GM18873 (cell line): ENCODE measurements around the gene PLEKHA6.
"Not testable (repeated sequence)": the region's sequence is repeated elsewhere in the genome, so short reads cannot be mapped to it uniquely, and the experiment has no call there.

Experiments used
- ATAC-seq: cut with Tn5 transposase; IDR thresholded peaks from one replicate; pipeline ENCODE4 v1.9.1; 2021; ENCODE audit warnings: mild to moderate bottlenecking, moderate library complexity, moderate number of reproducible peaks; ENCODE audit not compliant: unreplicated experiment, low FRiP score

Gene PLEKHA6

DNA sequence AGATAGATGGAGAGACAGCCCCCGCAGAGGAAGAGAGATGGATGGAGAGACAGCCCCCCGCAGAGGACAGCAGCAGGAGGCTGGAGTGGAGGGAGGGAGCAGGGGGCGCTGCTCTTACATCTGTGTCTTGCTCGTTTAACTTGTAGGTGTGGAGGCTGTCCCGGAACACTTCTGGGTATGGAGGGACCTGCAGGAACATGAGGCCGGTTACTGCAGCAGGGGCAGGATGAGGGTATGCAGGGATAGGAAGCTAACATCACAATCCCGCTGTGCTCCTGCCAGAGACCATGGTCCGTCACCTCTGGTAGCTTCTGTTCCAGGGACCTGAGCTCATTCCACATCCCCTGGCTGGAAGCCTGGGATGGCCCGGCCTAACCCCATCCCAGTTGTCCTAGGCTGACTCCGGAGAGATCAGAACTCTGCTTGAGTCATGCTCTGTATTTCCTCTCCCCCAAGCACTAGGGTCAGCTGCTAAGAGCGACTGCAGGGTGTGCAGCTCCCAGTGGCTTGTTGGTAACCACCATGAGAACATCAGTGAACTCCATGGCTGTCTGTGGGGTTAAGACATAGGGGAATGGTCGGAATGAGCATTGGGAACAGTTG is 109.2 kb downstream of the PLEKHA6 start:
- ATAC-seq = no peak

- ATAC-seq = no peak
These were observed 109.8 kb downstream of the PLEKHA6 start for GRCh38 chr1:204249736-204250427.

- ATAC-seq = no peak
These were observed 110.8 kb downstream of the PLEKHA6 start for GRCh38 chr1:204248954-204249353.

- ATAC-seq = no peak
These were observed 112.9 kb downstream of the PLEKHA6 start for GRCh38 chr1:204246876-204247275.

DNA sequence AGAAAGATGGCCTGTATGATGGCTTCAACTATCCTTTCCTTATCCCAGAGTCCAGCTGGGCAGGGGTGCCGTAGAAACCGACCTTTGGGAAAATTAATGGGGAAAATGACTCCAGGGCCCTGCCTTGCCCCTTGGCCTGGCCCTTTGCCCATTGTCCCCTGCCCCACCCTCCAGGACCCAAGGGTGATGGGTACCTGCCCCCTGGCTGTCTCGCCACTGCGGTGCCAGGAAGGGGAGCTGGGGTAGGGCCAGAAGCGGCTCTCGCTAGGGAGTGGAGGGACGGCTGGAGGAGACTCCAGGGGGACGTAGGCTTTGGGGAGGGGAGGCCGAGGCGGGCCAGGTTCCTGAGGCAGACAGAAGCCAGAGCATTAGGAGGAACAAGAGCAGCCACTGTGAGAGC is 116.8 kb downstream of the PLEKHA6 start:
- ATAC-seq = no peak

GRCh38 chr1:204241914-204242313 is 117.8 kb downstream of the PLEKHA6 start:
- no peak for ATAC-seq

- ATAC-seq = no peak
These were observed 118.7 kb downstream of the PLEKHA6 start for GRCh38 chr1:204241050-204241449.

GRCh38 chr1:204240233-204240632 is 119.5 kb downstream of the PLEKHA6 start:
- ATAC-seq = no peak

DNA sequence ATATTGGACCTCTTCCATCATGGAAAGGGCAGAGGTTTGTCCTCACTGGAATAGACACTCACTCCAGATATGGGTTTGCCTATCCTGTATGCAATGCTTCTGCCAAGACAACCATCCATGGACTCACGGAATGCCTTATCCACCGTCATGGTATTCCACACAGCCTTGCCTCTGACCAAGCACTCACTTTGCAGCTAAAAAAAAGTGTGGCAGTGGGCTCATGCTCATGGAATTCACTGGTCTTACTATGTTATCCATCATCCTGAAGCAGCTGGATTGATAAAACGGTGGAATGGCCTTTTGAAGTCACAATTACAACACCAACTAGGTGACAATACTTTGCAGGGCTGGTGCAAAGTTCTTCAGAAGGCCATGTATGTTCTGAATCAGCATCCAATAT is 120.3 kb downstream of the PLEKHA6 start:
- ATAC-seq = not testable (repeated sequence)

DNA sequence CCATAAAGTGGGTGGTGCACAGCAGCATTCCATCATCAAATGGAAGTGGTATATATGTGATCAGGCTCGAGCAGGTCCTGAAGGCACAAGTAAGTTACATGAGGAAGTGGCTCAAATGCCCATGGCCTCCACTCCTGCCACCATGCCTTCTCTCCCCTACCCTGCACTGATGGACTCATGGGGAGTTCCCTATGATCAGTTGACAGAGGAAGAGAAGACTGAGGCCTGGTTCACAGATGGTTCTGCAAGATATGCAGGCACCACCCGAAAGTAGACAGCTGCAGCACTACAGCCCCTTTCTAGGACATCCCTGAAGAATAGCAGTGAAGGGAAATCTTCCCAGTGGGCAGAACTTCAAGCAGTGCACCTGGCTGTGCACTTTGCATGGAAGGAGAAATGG is 121.2 kb downstream of the PLEKHA6 start:
- ATAC-seq = not testable (repeated sequence)

GRCh38 chr1:204237515-204237914 is 122.2 kb downstream of the PLEKHA6 start:
- not testable (repeated sequence) for ATAC-seq

- ATAC-seq = no peak
These were observed 127.2 kb downstream of the PLEKHA6 start for GRCh38 chr1:204232526-204232925.

- no peak for ATAC-seq
These were observed 129.5 kb downstream of the PLEKHA6 start for GRCh38 chr1:204230211-204230610.

DNA sequence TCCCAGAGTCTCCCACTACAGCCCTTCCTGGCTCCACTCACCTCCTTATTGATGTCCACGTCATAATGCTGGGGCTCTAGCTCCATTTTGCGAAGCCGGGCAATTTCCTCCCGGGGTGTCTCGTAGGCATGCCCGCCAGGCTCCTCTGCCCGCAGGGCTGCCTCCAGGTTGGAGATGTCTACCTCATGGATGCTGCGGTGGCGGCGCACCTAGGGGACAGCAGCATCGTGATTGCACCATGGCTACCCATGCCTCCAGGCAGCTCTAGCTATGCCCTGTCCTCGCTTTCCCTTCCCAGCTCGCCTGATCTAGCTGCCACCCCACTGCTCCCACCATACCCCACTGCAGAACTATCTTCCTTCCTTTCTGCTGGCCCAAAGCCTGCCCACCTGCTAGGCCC is 130.8 kb downstream of the PLEKHA6 start:
- no peak for ATAC-seq

- ATAC-seq = no peak
These were observed 131.5 kb downstream of the PLEKHA6 start for GRCh38 chr1:204227996-204228785.

- ATAC-seq = no peak
These were observed 132.4 kb downstream of the PLEKHA6 start for GRCh38 chr1:204227351-204227750.

- ATAC-seq = no peak
These were observed 133.6 kb downstream of the PLEKHA6 start for GRCh38 chr1:204225841-204226735.

DNA sequence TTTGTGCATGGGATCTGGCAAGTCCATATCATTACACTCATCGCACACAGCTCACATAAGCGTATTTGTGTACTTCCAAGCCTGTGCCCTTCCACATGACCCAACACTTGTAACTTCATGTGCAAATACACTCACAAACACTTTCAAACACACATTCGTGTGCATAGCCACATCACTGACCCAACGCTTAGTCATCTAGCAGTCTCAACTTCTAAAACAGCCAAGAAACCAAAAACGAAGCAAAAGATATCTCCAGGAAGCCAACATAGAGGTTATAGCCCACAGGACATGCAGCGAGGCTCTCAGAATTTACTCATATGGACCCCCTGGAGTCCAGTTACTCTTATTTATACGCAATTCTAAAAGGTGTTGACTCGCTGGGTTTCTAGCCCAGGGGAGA is 135.1 kb downstream of the PLEKHA6 start:
- ATAC-seq = no peak

DNA sequence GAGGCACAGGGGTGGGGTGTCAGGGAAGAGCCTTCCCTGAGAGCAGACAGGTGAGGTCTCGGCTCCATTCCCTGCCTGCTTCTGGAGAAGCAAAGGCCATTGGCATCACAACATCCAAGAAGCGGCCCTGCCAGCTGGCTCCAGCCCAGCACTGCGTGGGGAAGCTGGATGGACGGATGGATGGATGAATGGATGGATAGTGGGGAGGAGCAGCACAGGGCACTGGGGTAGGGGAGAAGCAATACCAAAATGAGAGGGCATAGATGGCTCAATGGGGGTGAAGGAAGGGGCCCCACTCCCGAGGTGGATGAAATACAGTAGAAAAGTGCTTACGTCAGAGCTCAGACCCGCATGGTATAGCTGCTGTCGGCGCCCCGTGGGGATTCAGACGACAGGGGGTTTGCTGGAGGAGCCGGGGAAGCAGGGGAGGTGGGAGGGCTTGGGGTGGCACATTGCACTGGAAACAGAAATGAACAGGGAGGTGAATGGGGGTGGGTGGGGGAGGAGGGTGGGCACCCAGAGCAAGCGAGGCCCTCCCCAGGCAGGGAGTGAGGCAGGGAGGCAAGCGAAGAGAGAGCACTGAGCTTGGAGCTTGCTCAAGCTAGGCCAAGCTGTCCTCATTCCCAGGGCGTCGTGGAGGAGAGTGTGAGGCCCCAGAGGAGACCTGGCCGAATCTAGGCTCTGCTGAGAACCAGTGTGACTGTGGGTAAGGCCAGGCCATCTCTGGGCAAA is 136.4 kb downstream of the PLEKHA6 start:
- ATAC-seq = no peak

GRCh38 chr1:204222764-204223055 is 137.0 kb downstream of the PLEKHA6 start:
- ATAC-seq = no peak
